ENCODE data around the gene FLG2. TPM values are rescaled to one million over a fixed set of nuclear protein-coding genes. Genes with fewer than 3 reads are reported as not detected.

Gene FLG2
- polyA plus RNA-seq, 1 of the 3 experiments (the other 2 are of a cell fraction): not detected

DNA sequence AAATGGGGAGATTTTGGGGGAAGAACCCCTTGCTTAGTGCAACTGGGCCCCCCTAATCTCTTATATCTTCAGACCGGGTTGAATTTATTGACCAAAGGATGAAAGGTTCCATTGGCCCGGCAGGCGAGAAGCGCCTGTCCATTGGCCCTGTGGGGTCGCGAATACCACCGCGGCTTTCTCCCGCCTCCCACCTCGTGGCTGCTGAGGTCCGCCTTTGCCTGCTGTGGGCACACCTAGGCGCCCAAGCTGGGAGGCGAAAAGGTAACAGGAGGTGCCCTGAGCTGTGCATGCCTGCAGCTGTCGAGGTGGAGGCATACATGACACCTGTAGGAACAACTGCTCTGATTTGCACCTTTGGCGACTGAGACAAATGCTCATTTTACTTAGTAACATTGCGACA lies 21.1 kb upstream of the FLG2 start:
- TF ChIP-seq, protein P1, sequence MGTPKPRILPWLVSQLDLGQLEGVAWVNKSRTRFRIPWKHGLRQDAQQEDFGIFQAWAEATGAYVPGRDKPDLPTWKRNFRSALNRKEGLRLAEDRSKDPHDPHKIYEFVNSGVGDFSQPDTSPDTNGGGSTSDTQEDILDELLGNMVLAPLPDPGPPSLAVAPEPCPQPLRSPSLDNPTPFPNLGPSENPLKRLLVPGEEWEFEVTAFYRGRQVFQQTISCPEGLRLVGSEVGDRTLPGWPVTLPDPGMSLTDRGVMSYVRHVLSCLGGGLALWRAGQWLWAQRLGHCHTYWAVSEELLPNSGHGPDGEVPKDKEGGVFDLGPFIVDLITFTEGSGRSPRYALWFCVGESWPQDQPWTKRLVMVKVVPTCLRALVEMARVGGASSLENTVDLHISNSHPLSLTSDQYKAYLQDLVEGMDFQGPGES (IDR thresholded peaks at IDR 0.05; ENCODE audit: low read depth, low read length): no peak
- no peak for TF ChIP-seq FOSL2 (IDR thresholded peaks at IDR 0.05; ENCODE audit: borderline replicate concordance, low read depth)
- TF ChIP-seq FOXJ3 (CRISPR knock-in tag; IDR thresholded peaks at IDR 0.05): no peak
- TF ChIP-seq GABPA (IDR thresholded peaks at IDR 0.05; ENCODE audit: low read depth): no peak
- TF ChIP-seq, protein P2, sequence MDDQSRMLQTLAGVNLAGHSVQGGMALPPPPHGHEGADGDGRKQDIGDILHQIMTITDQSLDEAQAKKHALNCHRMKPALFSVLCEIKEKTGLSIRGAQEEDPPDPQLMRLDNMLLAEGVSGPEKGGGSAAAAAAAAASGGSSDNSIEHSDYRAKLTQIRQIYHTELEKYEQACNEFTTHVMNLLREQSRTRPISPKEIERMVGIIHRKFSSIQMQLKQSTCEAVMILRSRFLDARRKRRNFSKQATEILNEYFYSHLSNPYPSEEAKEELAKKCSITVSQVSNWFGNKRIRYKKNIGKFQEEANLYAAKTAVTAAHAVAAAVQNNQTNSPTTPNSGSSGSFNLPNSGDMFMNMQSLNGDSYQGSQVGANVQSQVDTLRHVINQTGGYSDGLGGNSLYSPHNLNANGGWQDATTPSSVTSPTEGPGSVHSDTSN (IDR thresholded peaks at IDR 0.05): no peak
- TF ChIP-seq, protein P3, sequence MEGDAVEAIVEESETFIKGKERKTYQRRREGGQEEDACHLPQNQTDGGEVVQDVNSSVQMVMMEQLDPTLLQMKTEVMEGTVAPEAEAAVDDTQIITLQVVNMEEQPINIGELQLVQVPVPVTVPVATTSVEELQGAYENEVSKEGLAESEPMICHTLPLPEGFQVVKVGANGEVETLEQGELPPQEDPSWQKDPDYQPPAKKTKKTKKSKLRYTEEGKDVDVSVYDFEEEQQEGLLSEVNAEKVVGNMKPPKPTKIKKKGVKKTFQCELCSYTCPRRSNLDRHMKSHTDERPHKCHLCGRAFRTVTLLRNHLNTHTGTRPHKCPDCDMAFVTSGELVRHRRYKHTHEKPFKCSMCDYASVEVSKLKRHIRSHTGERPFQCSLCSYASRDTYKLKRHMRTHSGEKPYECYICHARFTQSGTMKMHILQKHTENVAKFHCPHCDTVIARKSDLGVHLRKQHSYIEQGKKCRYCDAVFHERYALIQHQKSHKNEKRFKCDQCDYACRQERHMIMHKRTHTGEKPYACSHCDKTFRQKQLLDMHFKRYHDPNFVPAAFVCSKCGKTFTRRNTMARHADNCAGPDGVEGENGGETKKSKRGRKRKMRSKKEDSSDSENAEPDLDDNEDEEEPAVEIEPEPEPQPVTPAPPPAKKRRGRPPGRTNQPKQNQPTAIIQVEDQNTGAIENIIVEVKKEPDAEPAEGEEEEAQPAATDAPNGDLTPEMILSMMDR (IDR thresholded peaks at IDR 0.05): no peak
- TF ChIP-seq TEAD4 (IDR thresholded peaks at IDR 0.05; ENCODE audit: borderline replicate concordance, insufficient read depth): no peak
- no peak for TF ChIP-seq EZH2phosphoT487 (IDR thresholded peaks at IDR 0.05; ENCODE audit: borderline replicate concordance, low read depth)
- Histone ChIP-seq H3K79me2 (ENCODE audit: insufficient read depth) (no peaks in the 10 kb centered on the region), H3K4me1 (ENCODE audit: control insufficient read depth in 1 of 2, insufficient read depth in 2 of 2, low read depth in 1 of 2, low read length in 1 of 2) (no peaks in the 10 kb centered on the region), H3K27ac (ENCODE audit: low read depth in 2 of 2, low read length in 1 of 2) (no peak overlapping the region), H3K9me2 (no peaks in the 10 kb centered on the region), H3K36me3 (replicated peaks in 1 of 2; ENCODE audit: control insufficient read depth in 1 of 2, insufficient read depth in 2 of 2, low read length in 1 of 2) (no peaks in the 10 kb centered on the region), H3K9me3 (no peaks in the 10 kb centered on the region), H3F3A (replicated peaks; ENCODE audit: insufficient read depth) (no peaks in the 10 kb centered on the region), H3K4me3 (ENCODE audit: low read depth in 2 of 2, low read length in 1 of 2) (no peak overlapping the region), H2AFZ (ENCODE audit: low read depth) (no peak overlapping the region), H3K4me2 (no peak overlapping the region), H3K9ac (no peak overlapping the region), H4K20me1 (ENCODE audit: insufficient read depth) (no peaks in the 10 kb centered on the region), H3K27me3 (ENCODE audit: insufficient read depth) (peaks cover 26% of the 10 kb centered on the region; the same call in 1 of the 2 replicates)
- WGBS (ENCODE audit: low lambda C conversion rate): 19% methylated on average over 16 of the region's 16 CpGs
- DNase-seq: no peak
- ChIA-PET CTCF (interaction anchor here (1.0 kb wide), 1 partner anchor 9 kb away, joined by 3 read pairs; no protein-coding TSS in a partner anchor), POLR2A (no interaction called here)

DNA sequence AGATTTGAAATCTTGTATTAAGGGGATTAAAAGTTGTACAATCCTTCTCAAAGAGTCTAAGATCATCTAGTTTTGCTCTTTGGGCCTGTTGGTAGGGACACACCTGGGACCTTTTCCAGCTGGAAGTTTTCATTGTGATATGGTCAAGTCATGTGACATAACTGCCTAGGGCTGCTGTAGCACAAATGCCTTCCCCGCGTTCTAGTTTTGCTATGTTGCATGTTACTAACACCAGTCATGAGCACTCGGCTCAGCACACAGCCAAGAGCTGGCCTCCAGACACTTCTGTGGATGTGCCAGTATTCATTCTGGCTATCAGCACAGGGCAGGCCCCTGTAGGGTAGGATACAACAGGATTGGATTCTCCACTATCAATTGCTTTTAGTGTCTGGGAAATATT lies 14.6 kb upstream of the FLG2 start:
- H3K9me2 ChIP-seq: no peaks in the 10 kb centered on the region
- H4K20me1 ChIP-seq (ENCODE audit: insufficient read depth): no peaks in the 10 kb centered on the region
- DNase-seq: no peak
- no peaks in the 10 kb centered on the region for H3K36me3 ChIP-seq (replicated peaks in 1 of 2; ENCODE audit: control insufficient read depth in 1 of 2, insufficient read depth in 2 of 2, low read length in 1 of 2)
- no peak overlapping the region for H3K27ac ChIP-seq (ENCODE audit: low read depth in 2 of 2, low read length in 1 of 2)
- no peak for TF ChIP-seq MEF2A (IDR thresholded peaks at IDR 0.05; ENCODE audit: borderline replicate concordance, low read depth)
- no peak for TF ChIP-seq EZH2phosphoT487 (IDR thresholded peaks at IDR 0.05; ENCODE audit: borderline replicate concordance, low read depth)
- no peak for TF ChIP-seq POLR2AphosphoS5 (IDR thresholded peaks at IDR 0.05; ENCODE audit: low read depth, low read length)
- TF ChIP-seq, protein P4, sequence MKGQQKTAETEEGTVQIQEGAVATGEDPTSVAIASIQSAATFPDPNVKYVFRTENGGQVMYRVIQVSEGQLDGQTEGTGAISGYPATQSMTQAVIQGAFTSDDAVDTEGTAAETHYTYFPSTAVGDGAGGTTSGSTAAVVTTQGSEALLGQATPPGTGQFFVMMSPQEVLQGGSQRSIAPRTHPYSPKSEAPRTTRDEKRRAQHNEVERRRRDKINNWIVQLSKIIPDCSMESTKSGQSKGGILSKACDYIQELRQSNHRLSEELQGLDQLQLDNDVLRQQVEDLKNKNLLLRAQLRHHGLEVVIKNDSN (IDR thresholded peaks at IDR 0.05; ENCODE audit: borderline replicate concordance, low read depth): no peak
- no peak for TF ChIP-seq TEAD4 (IDR thresholded peaks at IDR 0.05; ENCODE audit: borderline replicate concordance, insufficient read depth)
- TF ChIP-seq RAD21 (IDR thresholded peaks at IDR 0.05; ENCODE audit: low read length): no peak
- no peak overlapping the region for H2AFZ ChIP-seq (ENCODE audit: low read depth)
- no peak overlapping the region for H3K9ac ChIP-seq
- peaks cover under 1% of the 10 kb centered on the region; the same call in 1 of the 2 replicates for H3K27me3 ChIP-seq (ENCODE audit: insufficient read depth)
- H3K4me1 ChIP-seq (ENCODE audit: control insufficient read depth in 1 of 2, insufficient read depth in 2 of 2, low read depth in 1 of 2, low read length in 1 of 2): no peaks in the 10 kb centered on the region
- no peaks in the 10 kb centered on the region; the same call in 1 of the 2 replicates for H3K9me3 ChIP-seq
- H3K4me3 ChIP-seq (ENCODE audit: low read depth in 2 of 2, low read length in 1 of 2): no peak overlapping the region
- H3F3A ChIP-seq (replicated peaks; ENCODE audit: insufficient read depth): no peaks in the 10 kb centered on the region
- H3K79me2 ChIP-seq (ENCODE audit: insufficient read depth): no peaks in the 10 kb centered on the region
- ChIA-PET CTCF (interaction anchor here (1.5 kb wide), 1 partner anchor 27 kb away, joined by 6 read pairs; no protein-coding TSS in a partner anchor), POLR2A (no interaction called here)
- H3K4me2 ChIP-seq: no peak overlapping the region
- WGBS (ENCODE audit: low lambda C conversion rate): 0% methylated on average over 3 of the region's 3 CpGs

Measured in SK-N-SH (cell line).